Hepatocyte (in vitro differentiated cells): Measurements from ENCODE around the gene RASGRF2. TPM values are rescaled to one million over a fixed set of nuclear protein-coding genes. Genes with fewer than 3 reads are reported as not detected.

Experiments used
- DNase-seq: peaks from one replicate; pipeline ENCODE4 v3.0.0-alpha.2; 2016; ENCODE audit warnings: low spot score
- H2AFZ ChIP-seq: fragments of 200-600 bp; sonication (generic); 2 replicates; pipeline ENCODE4 v1.6.0; 2016; ENCODE audit warnings: antibody characterized with exemption, mild to moderate bottlenecking
- H3K27ac ChIP-seq: fragments of 200-600 bp; sonication (generic); 2 replicates; pipeline ENCODE4 v1.5.1; 2016; ENCODE audit warnings: mild to moderate bottlenecking
- H3K27me3 ChIP-seq: fragments of 200-600 bp; sonication (generic); 2 replicates; pipeline ENCODE4 v1.6.1; 2016
- H3K36me3 ChIP-seq: fragments of 200-600 bp; sonication (generic); replicated peaks from 2 replicates; pipeline ENCODE4 v1.5.1; 2016; ENCODE audit warnings: low read depth; ENCODE audit not compliant: insufficient read depth
- H3K4me1 ChIP-seq: fragments of 200-600 bp; sonication (generic); 2 replicates; pipeline ENCODE4 v1.5.1; 2016; ENCODE audit warnings: mild to moderate bottlenecking, moderate library complexity; ENCODE audit not compliant: insufficient read depth
- H3K4me2 ChIP-seq: fragments of 200-600 bp; sonication (generic); 2 replicates; pipeline ENCODE4 v1.6.0; 2016
- H3K4me3 ChIP-seq: fragments of 200-600 bp; sonication (generic); 2 replicates; pipeline ENCODE4 v1.5.1; 2016; ENCODE audit warnings: mild to moderate bottlenecking
- H3K79me2 ChIP-seq: fragments of 200-600 bp; sonication (generic); 2 replicates; pipeline ENCODE4 v1.6.0; 2017; ENCODE audit warnings: mild to moderate bottlenecking
- H3K9me2 ChIP-seq: fragments of 200-600 bp; sonication (generic); replicated peaks from 2 replicates; pipeline ENCODE4 v1.6.0; 2017; ENCODE audit warnings: mild to moderate bottlenecking; ENCODE audit not compliant: insufficient read depth
- H3K9me3 ChIP-seq: fragments of 200-600 bp; sonication (generic); 2 replicates; pipeline ENCODE4 v1.5.1; 2016; ENCODE audit warnings: low read depth, mild to moderate bottlenecking
- H4K20me1 ChIP-seq: fragments of 200-600 bp; sonication (generic); 2 replicates; pipeline ENCODE4 v1.6.0; 2016; ENCODE audit warnings: mild to moderate bottlenecking; ENCODE audit not compliant: insufficient read depth, poor library complexity, severe bottlenecking
- CTCF ChIP-seq: fragments of 200-600 bp; sonication (generic); IDR thresholded peaks from 2 replicates; pipeline ENCODE4 v1.5.1; 2016; ENCODE audit warnings: antibody characterized with exemption, mild to moderate bottlenecking; ENCODE audit not compliant: poor library complexity
- EZH2 ChIP-seq: fragments of 200-600 bp; sonication (generic); IDR thresholded peaks from 2 replicates; pipeline ENCODE4 v1.6.1; 2016; ENCODE audit warnings: antibody characterized with exemption, mild to moderate bottlenecking, borderline replicate concordance
- EZH2phosphoT487 ChIP-seq: fragments of 200-600 bp; sonication (generic); IDR thresholded peaks from one replicate; pipeline ENCODE4 v1.6.1; 2018; ENCODE audit warnings: antibody characterized with exemption, mild to moderate bottlenecking, low read depth, moderate library complexity; ENCODE audit not compliant: unreplicated experiment, severe bottlenecking
- WGBS: methylation state at CpG from one replicate; pipeline ENCODE4 v1.1.6; 2016; ENCODE audit warnings: low lambda C conversion rate; ENCODE audit errors: missing lambda C conversion rate; 5-methylcytosine and 5-hydroxymethylcytosine counted together
- polyA plus RNA-seq: library from polyadenylated mRNA; unstranded; fragments of >200 nt; fragmentation: Nextera tagmentation; extraction: Ambion mirVana; gene quantifications from 2 replicates; pipeline ENCODE4 v1.2.1, GENCODE V29; 2016
- total RNA-seq: library from RNA; depleted of rRNA; stranded (reverse); fragments of >200 nt; gene quantifications from 2 replicates; pipeline ENCODE4 v1.2.3, GENCODE V29; 2014

Gene RASGRF2
- total and polyA plus RNA-seq, 2 experiments from 2014 or later = 2.0 to 3.3 TPM

DNA sequence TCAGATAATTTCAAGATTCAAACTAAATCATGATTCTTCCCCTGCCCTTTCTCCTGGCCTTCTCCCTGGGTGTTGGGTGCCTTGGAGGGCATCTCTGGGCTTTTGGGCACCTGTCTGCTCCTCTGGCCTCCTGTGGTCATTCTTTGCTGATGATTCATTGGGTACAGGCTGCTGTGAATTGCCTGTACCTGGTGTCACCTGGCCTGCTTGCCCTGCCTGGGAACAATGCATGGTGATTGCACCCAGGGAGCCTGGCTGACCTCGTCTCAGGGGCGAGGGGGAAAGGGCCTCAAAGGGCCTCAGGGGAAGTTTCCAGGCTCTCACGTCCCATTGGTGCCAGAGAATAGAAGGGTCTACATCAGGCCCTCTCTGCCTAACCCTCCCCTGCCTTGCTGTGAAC lies 252.9 kb downstream of the RASGRF2 start:
- H3K4me3 ChIP-seq = no peak overlapping the region
- no peaks in the 10 kb centered on the region for H3K4me1 ChIP-seq
- H3K9me3 ChIP-seq = no peaks in the 10 kb centered on the region
- peak overlapping the region; percentile 34 for H3K27ac ChIP-seq
- no peaks in the 10 kb centered on the region for H4K20me1 ChIP-seq
- no peaks in the 10 kb centered on the region for H3K9me2 ChIP-seq
- 57% methylated on average over 3 of the region's 3 CpGs for WGBS
- H3K4me2 ChIP-seq = no peak overlapping the region
- no peaks in the 10 kb centered on the region for H3K79me2 ChIP-seq
- no peak overlapping the region for H2AFZ ChIP-seq
- no peaks in the 10 kb centered on the region for H3K36me3 ChIP-seq
- no peak for DNase-seq
- H3K27me3 ChIP-seq = no peaks in the 10 kb centered on the region
- TF ChIP-seq EZH2 = no peak
- TF ChIP-seq EZH2phosphoT487 = no peak
- TF ChIP-seq CTCF = no peak

GRCh38 chr5:81214848-81215247 lies 254.7 kb downstream of the RASGRF2 start:
- Histone ChIP-seq H4K20me1 (no peaks in the 10 kb centered on the region), H3K4me3 (no peak overlapping the region), H3K4me1 (no peaks in the 10 kb centered on the region), H3K4me2 (no peak overlapping the region), H3K27ac (no peak overlapping the region), H2AFZ (no peak overlapping the region), H3K9me3 (no peaks in the 10 kb centered on the region), H3K27me3 (no peaks in the 10 kb centered on the region), H3K79me2 (no peaks in the 10 kb centered on the region), H3K36me3 (no peaks in the 10 kb centered on the region), H3K9me2 (no peaks in the 10 kb centered on the region)
- 90% methylated on average over 8 of the region's 8 CpGs for WGBS
- no peak for DNase-seq
- TF ChIP-seq CTCF = no peak
- TF ChIP-seq EZH2 = no peak
- TF ChIP-seq EZH2phosphoT487 = no peak

DNA sequence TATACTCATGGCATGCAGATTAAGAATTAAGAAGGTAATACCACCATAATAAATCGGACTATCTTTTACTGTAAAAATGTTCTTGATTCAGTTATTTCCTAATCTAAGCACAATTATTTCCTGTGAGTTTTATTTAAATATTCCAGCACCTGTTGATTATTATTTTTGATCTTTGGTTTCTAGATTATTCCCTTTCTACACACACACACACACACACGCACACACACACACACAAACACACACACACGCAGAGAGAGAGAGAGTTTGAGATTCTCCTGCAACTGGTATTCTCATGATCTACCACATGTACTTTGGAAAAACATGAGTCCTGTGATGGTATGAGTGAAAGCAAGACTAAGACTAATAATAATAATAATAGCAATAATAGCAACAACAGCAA lies 256.0 kb downstream of the RASGRF2 start:
- Histone ChIP-seq H3K9me2 (no peaks in the 10 kb centered on the region), H3K36me3 (no peaks in the 10 kb centered on the region), H3K4me2 (no peak overlapping the region), H2AFZ (no peak overlapping the region), H3K79me2 (no peaks in the 10 kb centered on the region), H4K20me1 (no peaks in the 10 kb centered on the region), H3K9me3 (no peaks in the 10 kb centered on the region), H3K27ac (no peak overlapping the region), H3K4me3 (no peak overlapping the region), H3K27me3 (no peaks in the 10 kb centered on the region), H3K4me1 (no peaks in the 10 kb centered on the region)
- DNase-seq = no peak
- TF ChIP-seq EZH2phosphoT487 (no peak), EZH2 (no peak), CTCF (no peak)
- WGBS = 77% methylated on average over 3 of the region's 3 CpGs

DNA sequence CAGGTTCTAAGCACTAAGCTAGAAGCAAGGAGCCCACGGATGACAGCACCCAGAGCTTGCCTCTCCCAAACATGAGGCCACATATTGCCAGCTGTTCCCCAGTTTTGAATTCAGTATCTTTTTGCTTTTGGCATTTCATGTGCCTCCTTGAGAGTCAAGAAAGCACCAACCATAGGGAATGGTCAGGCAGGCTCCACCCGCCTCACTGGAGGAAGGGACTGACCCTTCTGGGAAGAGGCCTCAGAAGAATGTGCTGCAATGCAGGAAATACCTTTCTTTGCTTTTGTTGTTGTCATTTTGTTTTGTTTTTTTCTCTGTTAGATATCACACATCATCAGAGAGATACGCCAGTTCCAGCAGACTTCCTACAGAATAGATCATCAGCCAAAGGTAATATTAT lies 259.2 kb downstream of the RASGRF2 start:
- Histone ChIP-seq H3K9me2 (no peaks in the 10 kb centered on the region), H3K27me3 (no peaks in the 10 kb centered on the region), H3K4me1 (no peaks in the 10 kb centered on the region), H3K27ac (no peak overlapping the region), H3K4me3 (no peak overlapping the region), H3K79me2 (no peaks in the 10 kb centered on the region), H3K9me3 (no peaks in the 10 kb centered on the region), H3K36me3 (no peaks in the 10 kb centered on the region), H2AFZ (no peak overlapping the region), H3K4me2 (no peak overlapping the region), H4K20me1 (no peaks in the 10 kb centered on the region)
- TF ChIP-seq EZH2 (no peak), CTCF (no peak), EZH2phosphoT487 (no peak)
- WGBS = 96% methylated on average over 3 of the region's 3 CpGs
- no peak for DNase-seq
